Chondrocyte (in vitro differentiated cells): ENCODE measurements around the gene GCLC. TPM values are rescaled to one million over a fixed set of nuclear protein-coding genes. Genes with fewer than 3 reads are reported as not detected.

ENCODE experiments used
- DNase-seq: peaks from one replicate; pipeline ENCODE4 v3.0.0; 2021; ENCODE audit warnings: mixed read lengths, low spot score
- H3K27ac Mint-ChIP-seq: one replicate; pipeline ENCODE4 v1.8.0; 2021; ENCODE audit warnings: mild to moderate bottlenecking, moderate library complexity, mixed read lengths; ENCODE audit not compliant: unreplicated experiment
- H3K27me3 Mint-ChIP-seq: 2 replicates; pipeline ENCODE4 v1.8.0; 2021; ENCODE audit warnings: low read depth, mixed read lengths
- H3K36me3 Mint-ChIP-seq: 2 replicates; pipeline ENCODE4 v1.8.0; 2021; ENCODE audit warnings: low read depth, mixed read lengths
- H3K4me1 Mint-ChIP-seq: 2 replicates; pipeline ENCODE4 v1.8.0; 2021; ENCODE audit warnings: low read depth, mild to moderate bottlenecking, mixed read lengths
- H3K4me3 Mint-ChIP-seq: one replicate; pipeline ENCODE4 v1.8.0; 2021; ENCODE audit warnings: mild to moderate bottlenecking, moderate library complexity, mixed read lengths; ENCODE audit not compliant: unreplicated experiment
- H3K9me3 Mint-ChIP-seq: 2 replicates; pipeline ENCODE4 v1.8.0; 2021; ENCODE audit warnings: low read depth, mixed read lengths
- total RNA-seq: library from RNA; stranded (reverse); gene quantifications from 3 replicates; pipeline ENCODE4 v1.2.1, GENCODE V29; 2021
- TF ChIP-seq, protein P1 (sequence below): fragments of 200-600 bp; sonication (generic); IDR thresholded peaks from 2 replicates; pipeline ENCODE4 v1.5.0; 2021; ENCODE audit warnings: antibody characterized with exemption, mild to moderate bottlenecking, moderate library complexity

GCLC gene
- total RNA-seq, 1 donor from 2014 or later = 35.2 TPM

DNA sequence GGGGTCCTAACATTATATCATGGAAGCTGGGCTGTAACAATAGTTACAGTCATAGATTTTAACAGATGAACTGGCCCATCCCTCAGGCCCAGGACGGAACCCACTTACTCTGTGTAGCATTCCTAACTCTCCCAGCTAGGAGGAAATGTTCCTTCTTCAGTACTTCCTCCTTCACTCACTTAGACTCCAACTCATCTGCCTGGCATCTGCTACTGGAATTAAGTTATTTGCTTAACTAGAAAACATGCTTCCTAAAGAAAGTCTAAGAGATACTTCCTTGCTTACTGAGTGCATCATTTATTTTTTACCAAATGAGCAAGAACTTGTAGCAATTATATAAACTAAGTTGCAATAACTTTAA, 20.5 kb downstream of the GCLC start:
- H3K4me3 Mint-ChIP-seq = no peak overlapping the region
- no peaks in the 10 kb centered on the region for H3K9me3 Mint-ChIP-seq
- TF ChIP-seq, protein P1, sequence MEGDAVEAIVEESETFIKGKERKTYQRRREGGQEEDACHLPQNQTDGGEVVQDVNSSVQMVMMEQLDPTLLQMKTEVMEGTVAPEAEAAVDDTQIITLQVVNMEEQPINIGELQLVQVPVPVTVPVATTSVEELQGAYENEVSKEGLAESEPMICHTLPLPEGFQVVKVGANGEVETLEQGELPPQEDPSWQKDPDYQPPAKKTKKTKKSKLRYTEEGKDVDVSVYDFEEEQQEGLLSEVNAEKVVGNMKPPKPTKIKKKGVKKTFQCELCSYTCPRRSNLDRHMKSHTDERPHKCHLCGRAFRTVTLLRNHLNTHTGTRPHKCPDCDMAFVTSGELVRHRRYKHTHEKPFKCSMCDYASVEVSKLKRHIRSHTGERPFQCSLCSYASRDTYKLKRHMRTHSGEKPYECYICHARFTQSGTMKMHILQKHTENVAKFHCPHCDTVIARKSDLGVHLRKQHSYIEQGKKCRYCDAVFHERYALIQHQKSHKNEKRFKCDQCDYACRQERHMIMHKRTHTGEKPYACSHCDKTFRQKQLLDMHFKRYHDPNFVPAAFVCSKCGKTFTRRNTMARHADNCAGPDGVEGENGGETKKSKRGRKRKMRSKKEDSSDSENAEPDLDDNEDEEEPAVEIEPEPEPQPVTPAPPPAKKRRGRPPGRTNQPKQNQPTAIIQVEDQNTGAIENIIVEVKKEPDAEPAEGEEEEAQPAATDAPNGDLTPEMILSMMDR = no peak
- no peak for DNase-seq
- peak overlapping the region; percentile 50 for H3K27ac Mint-ChIP-seq
- peaks cover 3% of the 10 kb centered on the region for H3K36me3 Mint-ChIP-seq
- H3K4me1 Mint-ChIP-seq = peaks cover 62% of the 10 kb centered on the region
- H3K27me3 Mint-ChIP-seq = no peaks in the 10 kb centered on the region

DNA sequence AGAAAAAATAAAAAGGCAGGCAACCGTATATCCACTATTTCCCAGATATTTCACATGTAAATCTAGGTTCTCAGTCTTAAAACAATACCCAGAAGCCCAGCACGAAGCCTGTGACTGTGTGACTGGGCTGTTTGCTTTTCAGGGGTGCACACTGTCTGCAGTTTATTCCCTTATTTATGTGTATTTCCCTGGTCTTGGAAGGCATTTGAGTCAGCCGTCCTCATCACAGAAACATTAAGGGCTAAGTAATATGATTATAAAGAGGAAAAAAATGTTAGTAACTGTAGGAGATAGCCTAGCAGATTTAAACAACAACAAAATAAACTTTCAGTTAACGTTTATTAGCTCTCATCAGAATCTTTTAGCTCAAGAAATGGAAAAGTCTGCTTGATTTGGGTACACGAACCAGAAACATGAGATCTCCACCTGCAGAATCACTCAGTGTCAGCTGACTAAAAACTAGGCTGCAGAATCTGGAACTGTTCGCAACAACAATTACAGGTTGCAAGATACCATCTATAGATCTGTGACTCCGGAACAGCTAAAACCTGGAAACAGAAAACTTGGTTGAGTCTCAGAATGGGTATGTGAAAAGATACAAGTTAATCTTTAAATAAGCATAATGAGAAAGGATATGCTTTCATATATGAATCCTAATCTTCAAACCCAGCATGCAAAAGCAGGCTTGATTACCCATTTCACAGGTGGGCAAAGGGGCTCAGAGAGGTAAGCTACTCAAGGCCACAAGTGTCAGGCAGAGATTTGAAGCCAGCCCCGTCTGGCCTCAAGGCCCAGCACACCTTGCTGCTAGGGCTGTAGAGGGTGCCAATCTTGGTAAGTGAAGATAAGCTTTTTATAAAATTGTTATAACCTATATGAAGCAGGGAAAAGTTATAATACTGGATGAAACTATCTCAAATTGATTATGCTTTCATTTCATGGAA, 21.1 kb downstream of the GCLC start:
- Mint-ChIP-seq H3K27me3 (no peaks in the 10 kb centered on the region), H3K4me1 (peaks cover 56% of the 10 kb centered on the region), H3K27ac (peak overlapping the region; percentile 50), H3K36me3 (peaks cover 4% of the 10 kb centered on the region), H3K9me3 (no peaks in the 10 kb centered on the region), H3K4me3 (no peak overlapping the region)
- no peak for DNase-seq
- TF ChIP-seq, protein P1 = no peak

DNA sequence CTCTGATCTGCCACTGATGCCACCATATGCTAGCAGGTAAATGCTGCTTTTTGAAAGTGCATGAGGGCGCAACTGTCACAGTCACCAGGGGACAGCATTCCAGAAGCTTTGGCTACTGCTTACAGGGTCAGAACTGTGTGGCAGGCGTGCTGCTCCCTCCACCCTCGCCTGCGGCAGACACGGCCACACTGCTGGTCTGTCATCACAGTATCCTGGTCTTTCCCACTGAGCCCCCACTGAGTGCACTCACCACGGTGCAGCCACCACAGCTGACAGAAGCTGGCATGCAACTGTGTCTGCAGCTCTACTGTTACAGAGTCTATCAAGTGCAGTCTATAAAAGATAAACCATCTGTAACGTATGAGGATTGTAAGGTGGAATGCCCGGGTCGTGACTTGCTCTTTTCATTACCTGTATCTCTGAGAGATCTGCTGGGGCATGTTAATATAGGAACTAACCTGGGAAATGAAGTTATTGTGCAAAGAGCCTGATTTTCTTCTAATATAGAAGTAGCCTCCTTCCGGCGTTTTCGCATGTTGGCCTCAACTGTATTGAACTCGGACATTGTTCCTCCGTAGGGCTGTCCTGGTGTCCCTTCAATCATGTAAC, 24.5 kb downstream of the GCLC start:
- no peak overlapping the region for H3K27ac Mint-ChIP-seq
- DNase-seq = no peak
- no peaks in the 10 kb centered on the region for H3K27me3 Mint-ChIP-seq
- H3K9me3 Mint-ChIP-seq = no peaks in the 10 kb centered on the region
- peaks cover 8% of the 10 kb centered on the region for H3K36me3 Mint-ChIP-seq
- TF ChIP-seq, protein P1 = no peak
- H3K4me1 Mint-ChIP-seq = peaks cover 34% of the 10 kb centered on the region
- H3K4me3 Mint-ChIP-seq = no peak overlapping the region

DNA sequence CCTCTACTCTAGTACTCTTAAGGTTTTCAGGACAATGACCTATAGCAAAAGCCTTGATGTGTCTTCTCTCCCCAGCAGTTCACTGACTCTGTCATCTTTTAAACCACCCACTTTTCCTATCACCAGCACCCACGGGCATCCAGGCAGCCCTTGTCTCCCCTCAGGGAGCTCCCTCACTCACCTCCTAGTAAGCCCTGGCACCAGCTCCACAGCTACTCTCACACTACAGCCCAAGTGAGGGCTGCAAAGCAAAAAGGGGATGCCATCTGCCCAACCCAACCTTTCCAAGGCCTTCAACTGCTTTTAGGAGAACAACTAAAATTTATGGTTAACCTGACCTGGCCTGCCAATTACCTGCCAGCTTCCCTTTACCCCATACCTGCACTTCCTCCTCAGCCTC, 26.0 kb downstream of the GCLC start:
- no peak for DNase-seq
- TF ChIP-seq, protein P1 = no peak
- Mint-ChIP-seq H3K4me1 (peaks cover 18% of the 10 kb centered on the region), H3K4me3 (no peak overlapping the region), H3K27me3 (no peaks in the 10 kb centered on the region), H3K27ac (no peak overlapping the region), H3K9me3 (no peaks in the 10 kb centered on the region), H3K36me3 (peaks cover 13% of the 10 kb centered on the region)

DNA sequence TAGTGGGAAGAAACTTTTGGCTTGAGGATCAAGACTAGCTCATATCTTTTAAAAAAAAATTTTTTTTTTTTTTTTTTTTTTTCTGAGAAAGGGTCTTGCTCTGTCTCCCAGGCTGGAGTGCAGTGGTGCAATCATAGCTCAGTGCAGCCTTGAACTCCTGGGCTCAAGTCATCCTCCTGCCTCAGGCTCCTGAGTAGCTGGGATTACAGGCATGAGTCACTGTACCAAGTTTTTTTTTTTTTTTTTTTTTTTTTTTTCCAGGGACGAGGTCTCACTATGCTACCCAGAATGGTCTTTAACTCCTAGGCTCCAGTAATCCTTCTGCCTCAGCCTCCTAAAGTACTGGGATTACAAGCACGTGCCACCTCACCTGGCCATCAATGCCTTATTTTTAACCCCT, 27.9 kb downstream of the GCLC start:
- H3K4me3 Mint-ChIP-seq = no peak overlapping the region
- no peak for DNase-seq
- no peak overlapping the region for H3K27ac Mint-ChIP-seq
- H3K4me1 Mint-ChIP-seq = peaks cover 13% of the 10 kb centered on the region
- TF ChIP-seq, protein P1 = no peak
- peaks cover 14% of the 10 kb centered on the region for H3K36me3 Mint-ChIP-seq
- H3K9me3 Mint-ChIP-seq = no peaks in the 10 kb centered on the region
- no peaks in the 10 kb centered on the region for H3K27me3 Mint-ChIP-seq
